HG03095 (cell line): ENCODE measurements around the gene AMIGO1.

Experiments
- ATAC-seq: cut with Tn5 transposase; IDR thresholded peaks from one replicate; pipeline ENCODE4 v1.9.1; 2021; ENCODE audit warnings: moderate library complexity; ENCODE audit not compliant: unreplicated experiment

AMIGO1 gene

DNA sequence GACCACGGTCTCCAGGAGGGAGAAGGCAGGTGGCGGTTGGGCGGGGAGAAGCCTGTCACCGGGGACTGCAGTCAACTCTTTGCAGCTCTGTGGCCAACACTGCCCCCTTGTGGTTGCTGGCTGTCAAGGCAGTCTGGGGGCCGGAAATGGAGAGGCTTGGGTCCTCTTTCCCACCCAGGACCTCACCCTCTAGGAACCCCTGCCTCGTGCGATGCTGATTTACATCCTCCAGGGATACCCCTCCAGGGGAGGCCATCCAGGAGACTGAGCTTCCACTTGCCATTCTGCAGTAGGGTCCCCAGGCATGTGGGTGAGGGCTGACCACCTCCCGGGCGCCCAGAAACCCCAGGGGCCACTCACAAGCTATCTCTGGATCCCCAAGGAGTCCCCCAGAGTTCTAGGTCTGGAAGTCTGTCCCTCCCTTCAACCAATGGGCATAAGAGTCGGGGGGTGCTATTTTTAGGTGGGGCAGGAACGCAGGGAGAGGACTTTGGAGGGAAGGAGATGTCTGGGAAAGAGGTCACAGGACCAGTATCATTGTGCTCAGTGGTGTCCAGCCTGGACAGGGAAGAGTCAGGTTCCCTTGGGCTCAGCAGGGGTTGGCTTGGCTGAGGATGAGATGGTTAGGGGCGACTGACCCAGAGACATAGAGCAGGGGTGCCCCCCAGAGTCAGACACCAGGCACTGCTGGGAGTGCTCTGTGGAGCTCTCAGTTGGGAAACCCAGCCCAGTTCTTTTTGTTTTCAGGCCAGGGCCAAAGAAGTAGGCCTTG lies 23.0 kb upstream of the AMIGO1 start:
- peak; percentile 69 for ATAC-seq

DNA sequence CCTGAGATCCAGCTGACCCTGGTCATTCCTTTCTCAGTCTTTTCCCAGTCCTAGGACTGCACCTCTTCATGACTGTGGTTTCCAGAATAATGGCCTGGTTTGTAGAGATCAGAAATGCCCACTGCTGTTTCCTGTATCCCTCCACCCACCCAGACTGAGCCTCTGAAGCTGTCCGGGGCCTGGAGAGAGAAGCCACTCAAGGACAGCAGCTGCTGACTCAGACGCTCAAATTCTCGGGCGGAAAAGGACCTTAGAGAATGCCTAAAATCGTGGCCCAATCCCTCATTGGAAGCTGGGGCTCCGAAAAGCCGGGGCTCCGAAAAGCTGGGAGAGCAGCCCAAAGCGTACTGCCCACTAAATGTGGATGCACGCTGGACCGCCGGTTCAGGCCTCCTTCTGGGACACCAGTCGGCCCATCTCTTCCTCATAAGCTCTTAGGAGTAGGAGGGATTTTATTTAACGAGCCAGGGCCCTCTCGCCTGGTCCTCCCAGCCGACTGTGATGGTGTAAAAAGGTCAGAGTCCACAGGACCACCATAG lies 22.4 kb upstream of the AMIGO1 start:
- ATAC-seq = no peak

DNA sequence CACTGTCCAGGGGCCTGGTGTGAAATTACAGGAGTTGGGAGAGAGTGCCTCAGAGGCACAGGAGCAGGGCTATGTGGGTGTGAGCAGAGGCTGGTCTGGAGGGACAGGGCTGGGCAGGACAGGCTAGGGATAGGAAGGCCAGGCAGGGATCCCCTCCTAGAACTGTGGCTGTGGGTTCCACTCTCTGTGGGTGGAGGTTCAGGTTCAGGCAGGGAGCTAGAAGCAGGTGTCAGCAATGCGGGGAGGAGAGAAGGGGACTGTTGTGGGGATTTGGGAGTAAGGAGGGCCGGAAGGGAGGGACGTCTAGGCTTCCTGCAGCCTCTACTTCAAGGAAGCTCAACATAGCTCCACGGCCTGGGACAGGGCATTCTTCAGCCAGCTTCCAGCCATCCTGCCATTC lies 21.9 kb upstream of the AMIGO1 start:
- ATAC-seq = no peak

DNA sequence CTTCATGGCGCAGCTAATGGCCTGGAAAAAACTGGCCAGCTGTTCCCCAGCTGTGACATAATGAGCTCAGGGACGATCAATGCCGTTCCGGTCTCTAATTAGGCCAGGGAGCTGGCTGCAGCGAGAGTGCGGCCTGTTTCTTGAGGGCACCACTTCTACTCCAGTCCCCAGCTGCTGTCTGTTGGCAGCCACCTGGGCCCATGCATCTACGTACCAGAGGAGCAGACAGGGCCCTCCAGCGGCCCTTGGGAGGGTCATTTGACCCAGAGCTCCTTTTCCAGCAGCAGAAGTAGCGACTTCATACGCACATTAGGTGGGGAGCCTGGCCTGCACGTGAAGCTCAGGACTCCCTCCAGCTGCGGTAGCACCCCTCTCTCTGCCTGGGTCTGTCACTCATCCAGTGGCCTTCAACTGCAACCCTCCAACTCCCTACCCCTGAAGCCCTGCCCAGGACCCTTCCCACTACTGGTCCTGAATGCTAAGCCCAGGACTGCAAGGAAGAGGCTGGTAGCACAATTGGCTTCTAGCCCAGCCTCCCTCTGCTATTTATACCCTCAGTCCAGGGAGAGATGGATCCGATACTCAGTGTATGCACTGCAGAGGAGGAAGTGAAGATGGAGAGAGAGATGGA lies 21.0 kb upstream of the AMIGO1 start:
- no peak for ATAC-seq

DNA sequence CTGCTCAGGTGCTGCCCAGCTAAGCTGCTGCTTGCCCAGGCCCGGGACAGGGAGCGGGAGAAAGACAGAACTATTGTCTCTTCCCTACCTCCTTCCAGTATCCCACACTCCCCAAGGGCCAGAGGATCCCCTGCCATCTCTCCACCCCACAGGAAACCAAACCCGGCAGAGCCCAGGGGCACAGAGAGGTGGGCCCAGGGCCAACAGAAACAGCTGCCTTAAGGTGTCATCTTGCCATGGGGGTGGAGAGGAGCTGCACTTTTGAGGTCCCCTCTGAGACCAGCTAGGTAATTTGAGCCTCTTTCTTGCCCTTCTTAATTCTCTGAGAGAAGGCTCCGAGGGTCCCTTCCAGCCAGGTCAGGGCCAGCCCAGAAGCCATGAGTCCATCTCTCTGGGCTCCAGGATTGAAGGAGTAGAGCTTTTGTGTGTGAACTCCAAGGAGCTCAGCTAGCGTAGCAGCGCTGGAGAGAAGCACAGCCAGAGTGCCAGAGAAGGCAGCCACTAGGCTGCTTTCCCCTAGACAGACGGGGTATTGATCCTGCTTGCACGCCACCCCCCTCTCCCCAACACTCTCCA lies 20.4 kb upstream of the AMIGO1 start:
- ATAC-seq = no peak

DNA sequence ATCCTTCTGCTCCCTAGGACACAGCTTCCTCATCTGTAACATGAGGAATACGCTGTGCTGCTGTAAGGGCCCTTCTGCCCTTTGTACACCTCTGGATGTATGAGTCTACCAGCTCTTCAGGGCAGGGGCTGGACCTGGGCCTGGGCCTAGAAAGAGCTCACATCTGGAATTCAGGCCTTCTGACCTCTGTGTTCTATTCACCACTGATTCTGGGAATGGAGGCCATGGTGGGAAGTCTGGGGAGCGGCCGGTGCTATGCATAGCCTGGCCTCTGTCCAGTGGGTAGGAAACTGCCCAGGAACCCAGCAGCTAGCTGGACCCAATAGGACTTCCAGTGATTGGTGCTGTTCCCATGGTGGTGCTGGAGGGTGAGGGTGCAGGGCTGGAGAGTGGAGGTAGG lies 19.2 kb upstream of the AMIGO1 start:
- ATAC-seq = no peak

DNA sequence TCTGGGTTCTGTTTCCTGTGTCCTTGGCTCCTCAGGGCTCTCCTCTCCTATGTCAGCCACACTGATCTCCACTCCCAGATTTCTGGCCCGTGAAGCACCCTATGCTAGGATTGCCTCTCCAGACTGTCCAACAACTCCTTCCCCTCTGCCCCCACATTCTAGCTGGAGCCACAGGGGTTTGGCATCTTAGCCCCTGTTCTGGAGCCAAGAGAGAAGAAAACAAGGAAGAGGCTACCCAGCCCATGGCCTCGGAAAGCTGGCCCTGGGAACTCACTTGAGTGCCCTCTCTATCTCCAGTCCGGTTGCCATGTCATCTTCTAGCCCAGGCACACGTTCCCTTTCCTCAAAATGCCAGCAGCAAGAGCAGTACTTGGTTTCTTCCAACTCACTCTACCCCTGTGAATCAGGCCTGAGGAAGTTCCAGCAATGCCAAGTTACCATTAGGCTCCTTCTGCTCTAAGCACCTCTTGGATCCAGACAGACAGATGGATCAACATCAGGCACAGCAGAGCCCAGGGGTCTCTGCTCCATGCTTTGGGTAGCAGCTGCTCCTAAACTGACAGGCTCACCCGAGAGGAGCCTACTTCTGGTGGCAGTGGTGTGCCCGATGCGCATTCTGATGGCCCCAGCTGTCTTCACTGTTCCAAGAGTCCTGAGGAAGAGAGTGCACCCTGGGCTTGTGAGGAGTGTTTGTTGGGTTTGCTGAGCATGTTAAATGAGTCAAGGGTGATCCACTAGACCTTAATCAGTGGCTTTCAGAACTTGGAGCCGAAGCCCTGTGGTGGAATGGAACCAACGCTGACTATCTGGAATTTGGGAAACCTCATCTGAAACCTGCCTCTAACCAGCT lies 18.5 kb upstream of the AMIGO1 start:
- ATAC-seq = no peak

DNA sequence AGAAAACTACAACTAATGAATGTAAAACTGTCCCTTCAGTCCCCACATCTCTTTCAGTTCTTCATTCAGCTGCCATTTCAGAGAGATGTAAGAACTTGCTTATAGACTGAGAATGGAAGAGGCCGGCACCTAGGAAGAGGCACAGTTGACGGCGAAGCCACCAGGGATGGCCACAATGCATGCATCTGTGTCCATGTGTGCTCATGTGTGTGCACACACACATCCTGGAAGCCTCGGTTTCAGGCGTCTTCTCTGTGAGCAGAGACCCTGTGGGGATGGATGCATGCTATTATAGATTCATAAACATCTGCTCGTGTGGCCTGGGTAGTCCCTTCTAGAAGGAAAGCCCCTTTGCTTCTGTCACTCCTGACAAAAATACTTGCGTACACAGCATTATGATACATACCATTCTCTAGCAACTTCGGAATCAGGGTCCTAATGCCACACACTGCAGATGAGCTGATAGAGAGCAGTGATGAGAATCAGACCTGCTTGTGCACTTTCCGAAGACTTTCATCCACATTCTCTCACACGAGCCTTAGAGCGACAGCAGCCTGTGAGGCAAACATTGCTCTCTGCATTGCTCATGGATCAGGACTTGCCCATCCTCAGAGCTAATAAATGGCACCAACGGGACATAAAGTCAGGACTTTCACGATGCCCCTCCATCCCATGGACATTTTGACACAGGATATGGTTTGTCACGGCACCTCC lies 17.7 kb upstream of the AMIGO1 start:
- peak; percentile 76 for ATAC-seq

DNA sequence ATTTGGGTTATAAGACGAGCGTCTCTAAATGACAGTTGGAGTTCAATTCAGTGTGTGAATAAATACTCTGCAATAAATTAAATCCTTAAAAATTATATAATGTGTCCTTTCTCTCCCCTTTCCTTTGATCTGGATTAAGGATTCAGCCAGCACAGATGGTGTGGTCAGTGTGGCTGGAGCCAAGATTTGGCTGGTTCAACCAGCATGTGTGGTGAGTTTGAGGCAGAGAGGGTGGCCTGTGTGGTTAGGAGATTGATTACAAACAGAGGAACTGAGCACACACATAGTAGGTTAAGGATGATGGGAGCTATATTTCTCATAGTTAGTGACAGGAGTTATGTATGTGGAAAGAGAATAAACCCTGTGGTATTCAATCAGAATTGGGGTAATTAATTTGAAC lies 14.2 kb upstream of the AMIGO1 start:
- no peak for ATAC-seq

DNA sequence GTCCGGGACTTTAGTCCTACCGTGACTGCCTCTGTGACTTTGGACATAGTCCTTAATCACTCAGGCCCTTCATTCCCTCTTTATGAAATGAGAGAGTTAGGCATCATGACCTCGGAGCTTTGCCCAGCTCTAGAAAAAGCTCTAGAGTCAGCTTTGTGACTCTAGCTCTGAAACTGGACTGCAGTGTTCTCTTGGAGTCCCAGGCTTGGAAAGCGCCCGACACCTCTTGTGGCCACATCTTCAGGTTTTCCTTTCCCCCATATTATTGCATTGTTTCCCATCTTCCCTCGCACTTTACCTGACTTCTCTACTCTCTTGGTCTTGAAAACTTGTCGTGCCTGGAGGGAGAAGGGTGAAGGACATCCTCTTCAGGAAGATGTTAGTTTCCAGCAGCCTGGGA lies 12.5 kb upstream of the AMIGO1 start:
- ATAC-seq = no peak

DNA sequence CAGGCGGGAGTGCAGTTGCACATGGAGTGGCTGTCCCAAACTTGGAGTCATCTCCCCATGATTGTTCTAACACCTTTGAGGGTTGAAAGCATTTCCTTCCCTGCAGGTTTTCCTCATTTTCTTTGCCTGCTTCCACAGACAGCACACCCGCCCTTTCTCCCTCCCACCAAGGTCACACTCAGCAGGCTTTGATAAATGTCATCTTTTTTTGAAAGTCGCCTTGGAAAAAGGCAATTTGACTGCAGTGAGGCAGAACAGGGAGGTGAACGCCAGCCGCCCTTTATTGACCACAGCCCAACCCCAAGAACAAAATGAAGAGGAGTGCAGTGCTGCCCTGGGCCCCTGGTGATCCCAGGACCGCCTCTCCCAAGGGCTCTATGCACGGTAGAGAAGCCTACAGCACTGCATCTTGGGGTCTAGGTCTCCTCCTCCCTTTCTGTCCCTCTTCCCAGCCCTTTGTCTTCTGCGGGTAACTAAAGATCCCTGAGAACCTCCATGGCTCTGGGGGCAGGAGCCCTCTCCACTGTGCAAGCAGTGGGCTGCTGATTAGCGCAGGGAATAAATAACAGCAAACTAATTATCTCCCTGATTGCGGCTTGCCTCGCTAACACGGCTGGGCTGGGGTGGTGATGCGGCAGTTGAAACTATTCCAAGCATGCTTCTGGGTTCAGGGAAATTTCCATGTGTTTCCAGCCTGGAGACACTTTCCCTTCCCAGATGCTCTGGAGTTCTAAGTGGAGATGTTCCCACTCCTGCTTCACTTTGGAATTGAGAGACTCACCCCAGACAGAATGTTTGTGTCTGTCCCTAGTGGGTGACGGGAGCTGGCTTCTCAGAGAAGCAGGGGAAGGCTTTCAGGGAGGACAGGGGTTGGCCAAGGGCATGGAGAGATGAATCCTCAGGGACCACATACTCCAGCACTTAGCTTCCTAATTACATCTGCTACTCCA lies 11.8 kb upstream of the AMIGO1 start:
- no peak for ATAC-seq

DNA sequence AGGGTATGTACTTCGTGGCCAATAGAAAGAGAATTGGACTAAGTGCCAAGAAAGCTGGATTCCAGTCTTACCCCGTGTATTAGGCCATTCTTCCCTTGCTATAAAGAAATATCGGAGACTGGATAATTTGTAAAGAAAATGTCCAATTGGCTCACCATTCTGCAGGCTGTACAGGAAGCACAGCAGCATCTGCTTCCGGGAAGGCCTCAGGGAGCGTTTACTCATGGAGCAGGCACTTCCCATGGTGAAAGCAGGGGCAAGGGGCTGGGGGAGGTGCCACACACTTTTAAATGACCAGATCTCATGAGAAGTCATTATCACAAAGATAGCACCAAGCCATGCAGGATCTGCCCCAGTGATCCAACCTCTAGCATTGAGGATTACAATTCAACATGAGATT lies 7.8 kb upstream of the AMIGO1 start:
- no peak for ATAC-seq

DNA sequence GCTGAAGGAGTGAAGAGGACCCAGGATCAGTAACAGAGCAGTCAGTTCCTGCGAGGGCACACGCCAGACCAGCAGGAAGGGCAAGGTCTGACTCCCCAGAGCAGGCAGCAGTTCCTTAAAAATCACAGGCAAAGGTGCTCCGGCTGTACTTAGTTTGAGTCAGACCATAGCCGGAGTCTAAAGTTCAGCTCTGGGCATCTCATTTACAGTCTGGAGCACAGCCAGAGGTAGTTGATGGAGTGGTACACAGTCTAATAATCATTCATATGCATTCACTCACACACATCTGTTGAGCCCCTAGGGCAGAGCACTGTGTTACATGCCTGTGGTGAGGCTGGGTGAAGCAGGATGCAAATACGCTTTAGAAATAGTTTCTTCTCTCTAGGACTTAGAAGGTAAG lies 7.3 kb upstream of the AMIGO1 start:
- no peak for ATAC-seq

DNA sequence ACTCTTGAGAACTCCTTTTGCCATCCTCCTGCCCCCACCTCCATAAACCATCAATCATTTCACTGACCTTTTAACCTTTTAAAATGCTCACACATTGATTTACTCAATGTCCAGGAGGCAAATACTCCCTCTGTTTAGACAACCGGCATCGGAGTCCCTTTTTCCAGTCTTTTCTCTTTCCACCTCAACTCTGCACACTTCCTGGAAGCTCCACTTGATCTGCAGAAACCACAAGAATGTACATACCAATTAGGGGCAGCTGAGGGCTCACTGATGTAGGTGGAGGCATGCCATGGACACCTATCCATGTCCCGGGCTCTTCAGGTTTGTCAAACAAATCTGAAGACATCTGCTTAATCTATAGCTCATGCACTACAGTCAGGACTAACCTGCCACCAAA lies 5.3 kb upstream of the AMIGO1 start:
- no peak for ATAC-seq

DNA sequence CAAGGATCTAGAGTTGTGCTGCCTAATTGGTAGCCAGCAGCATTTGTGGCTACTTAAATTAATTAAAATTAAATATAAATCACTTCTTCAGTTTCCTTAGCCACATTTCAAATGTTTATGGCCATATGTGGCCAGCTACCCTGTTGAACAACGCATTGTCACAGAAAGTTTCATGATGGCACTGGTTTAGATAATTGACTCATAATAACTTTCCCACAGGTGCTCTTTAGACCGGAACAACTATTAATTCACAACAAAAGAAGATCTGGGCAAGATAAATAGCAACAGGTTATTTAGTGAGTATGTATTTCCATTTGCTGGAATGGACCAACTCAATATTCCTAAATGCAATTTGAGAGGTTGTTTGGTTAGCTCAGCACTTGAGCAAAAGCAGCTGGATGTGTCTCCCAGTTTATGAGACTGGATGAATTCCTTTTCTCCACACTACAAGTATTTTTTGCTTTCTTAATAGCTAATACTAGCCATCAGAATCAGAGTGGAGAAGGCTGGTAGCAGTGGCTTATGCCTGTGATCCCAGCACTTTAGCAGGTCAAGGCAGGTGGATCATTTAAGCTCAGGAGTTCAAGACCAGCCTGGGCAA lies 3.7 kb upstream of the AMIGO1 start:
- ATAC-seq = no peak

DNA sequence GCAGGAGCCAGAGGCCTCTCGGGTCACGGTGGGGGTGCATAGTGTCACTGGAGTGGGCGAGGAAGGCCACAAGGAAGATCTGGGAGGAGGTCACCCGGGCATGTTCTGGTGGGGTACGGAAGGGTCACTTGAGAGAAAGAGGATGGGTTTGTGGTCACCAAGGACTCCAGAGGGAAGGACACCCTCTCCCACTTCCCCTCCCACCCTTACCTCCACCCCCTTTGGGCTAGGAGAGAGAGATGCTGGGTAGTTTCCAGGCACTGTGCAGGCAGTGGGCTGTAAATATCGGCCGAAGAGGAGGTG lies 703 bp downstream of the AMIGO1 start:
- ATAC-seq = no peak

DNA sequence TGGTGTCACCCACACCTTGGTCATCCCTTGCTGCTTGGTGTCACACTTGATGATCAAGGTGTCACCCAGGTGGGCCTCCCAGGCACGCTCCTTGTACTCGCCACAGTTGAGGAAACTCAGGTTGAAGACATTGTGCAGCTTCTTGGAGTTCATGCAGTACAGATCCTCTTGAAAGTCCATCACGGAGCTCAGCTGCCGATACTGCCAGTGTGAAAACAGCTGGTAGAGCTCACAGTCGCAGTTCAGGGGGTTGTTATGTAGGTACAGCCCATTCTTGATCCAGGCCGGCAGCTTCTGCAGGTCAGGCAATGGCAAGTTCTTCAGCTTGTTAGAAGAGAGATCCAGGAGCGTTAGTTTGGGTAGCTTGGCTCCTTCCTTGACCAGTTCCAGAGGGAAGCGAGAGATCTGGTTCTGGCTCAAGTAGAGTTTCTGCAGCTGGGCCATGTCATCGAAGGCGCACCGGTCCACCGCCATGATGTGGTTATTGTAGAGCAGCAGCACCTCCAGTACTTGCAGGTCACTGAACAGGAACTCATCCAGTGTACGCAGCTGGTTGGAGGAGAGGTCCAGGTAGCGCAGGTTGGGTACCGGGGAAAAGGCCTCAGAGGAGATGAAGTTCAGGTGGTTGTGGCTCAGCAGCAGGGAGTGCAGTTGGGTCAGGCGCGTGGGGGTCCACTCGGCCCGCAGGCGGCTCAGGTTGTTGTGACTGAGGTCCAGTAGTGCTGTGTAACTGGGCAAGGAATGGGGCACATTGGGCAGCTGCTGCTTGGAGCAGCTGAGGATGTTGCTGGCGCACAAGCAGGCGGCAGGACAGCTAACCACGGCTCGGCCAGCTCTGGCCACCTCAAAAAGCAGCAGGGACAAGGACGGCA lies 1.3 kb downstream of the AMIGO1 start:
- no peak for ATAC-seq

DNA sequence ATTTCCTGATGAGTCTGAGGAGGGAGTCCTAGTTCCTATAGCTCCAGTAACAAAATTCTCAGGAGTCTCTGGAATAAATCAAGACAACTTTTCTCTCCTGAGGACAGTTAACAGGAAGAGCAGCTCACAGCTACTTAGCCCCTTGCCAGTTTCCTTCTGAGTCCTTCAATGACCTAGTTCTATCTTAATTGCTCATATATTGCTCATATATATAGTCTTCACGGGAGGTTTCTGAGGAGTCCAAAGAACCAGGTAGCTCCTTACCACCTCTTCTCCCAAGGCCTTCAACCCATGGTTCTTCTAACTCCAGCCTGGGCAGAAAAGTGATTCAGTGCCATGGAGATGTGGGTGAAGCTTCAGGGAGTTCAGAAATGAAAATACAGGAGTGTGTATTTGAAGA lies 4.6 kb downstream of the AMIGO1 start:
- ATAC-seq = no peak
